Testis (tissue), 2 donors: ENCODE measurements around the gene ADGRF3.

Source experiments
- CTCF ChIP-seq, 3 experiments: fragments of 450-650 bp in 2 of 3; fragments of 200-600 bp in 1 of 3; sonication (generic) in 1 of 3; IDR thresholded peaks; one replicate each; pipeline ENCODE4 v1.5.1; 2016 to 2019; ENCODE audit warnings: antibody characterized with exemption in 3 of 3, mild to moderate bottlenecking in 2 of 3, moderate library complexity in 1 of 3
- POLR2A ChIP-seq: fragments of 450-650 bp; IDR thresholded peaks from one replicate; pipeline ENCODE4 v1.6.1; 2017; ENCODE audit warnings: antibody characterized with exemption, mild to moderate bottlenecking, moderate library complexity

GRCh38 chr2:26394694-26395093 is 48.1 kb upstream of the ADGRF3 start:
- TF ChIP-seq CTCF (IDR thresholded peaks at IDR 0.05): no peak
- no peak for TF ChIP-seq POLR2A
